ENCODE results near the gene MUC5B.

The MUC5B gene

GRCh38 chr11:1305063-1305495, 82.2 kb downstream of the MUC5B start:
- DNase-seq = no peak

GRCh38 chr11:1305501-1306056, 82.7 kb downstream of the MUC5B start:
- no peak for DNase-seq

- DNase-seq = no peak
These were observed 83.6 kb downstream of the MUC5B start for GRCh38 chr11:1306186-1307162.

GRCh38 chr11:1307163-1307870, 84.5 kb downstream of the MUC5B start:
- DNase-seq = no peak

GRCh38 chr11:1307998-1308742, 85.3 kb downstream of the MUC5B start:
- DNase-seq = no peak

- DNase-seq = no peak
These were observed 86.1 kb downstream of the MUC5B start for GRCh38 chr11:1308743-1309497.

GRCh38 chr11:1309498-1310317, 86.8 kb downstream of the MUC5B start, which contains the start of gene TOLLIP:
TSS of gene TOLLIP (minus strand) at chr11:1309632. CDS start at chr11:1309498, 134 bp downstream.
- peak; percentile 93 for DNase-seq

- no peak for DNase-seq
These were observed 87.4 kb downstream of the MUC5B start for GRCh38 chr11:1310318-1310687.

GRCh38 chr11:1310772-1311468, 88.1 kb downstream of the MUC5B start:
- DNase-seq = no peak
